Mucosa of descending colon (tissue), 3 donors: ENCODE results near the gene SLC23A3. TPM values are rescaled to one million over a fixed set of nuclear protein-coding genes. Genes with fewer than 3 reads are reported as not detected.

Source experiments
- ATAC-seq: fragments of 200-7000 bp; cut with Tn5 transposase; one replicate; pipeline ENCODE4 v1.9.1; 2020; ENCODE audit warnings: mild to moderate bottlenecking, moderate library complexity
- DNase-seq, 3 donors: peaks; one replicate each; pipeline ENCODE4 v3.0.0-alpha.2; 2020
- H3K36me3 ChIP-seq: fragments of 200-600 bp; one replicate; pipeline ENCODE4 v1.8.0; 2021; ENCODE audit warnings: low read depth, mild to moderate bottlenecking
- H3K4me1 ChIP-seq: fragments of 200-600 bp; one replicate; pipeline ENCODE4 v1.8.0; 2021; ENCODE audit warnings: low read depth, mild to moderate bottlenecking
- H3K4me3 ChIP-seq: fragments of 200-600 bp; one replicate; pipeline ENCODE4 v1.8.0; 2021; ENCODE audit warnings: mild to moderate bottlenecking
- H3K9me3 ChIP-seq: fragments of 200-600 bp; one replicate; pipeline ENCODE4 v1.8.0; 2021; ENCODE audit warnings: mild to moderate bottlenecking
- intact Hi-C, 2 donors: fragments of 100-400 bp; cut with DNase I in 1 of 2; cut with micrococcal nuclease in 1 of 2; formaldehyde crosslinking; loops; one replicate each; pipeline versions ENCODE4 v1.11.0 to v1.11.1; 2022; cut with DNase I, micrococcal nuclease
- total RNA-seq, 3 donors: library from RNA; stranded (reverse); fragmentation: NEBNext Ultra II Directional in 2 of 3; extraction: Animal tissue kit (Norgen Biotek cat#: 25700) in 2 of 3; gene quantifications; one replicate each; pipeline versions ENCODE4 v1.2.1 to v1.2.4, GENCODE V29; 2021 to 2023
- TF ChIP-seq, protein P1 (sequence below): fragments of 200-600 bp; IDR thresholded peaks from one replicate; pipeline ENCODE4 v1.8.0; 2022; ENCODE audit warnings: antibody characterized with exemption, mild to moderate bottlenecking
- donor health status: DM: no; HTN: no; CAD: no; lungs with moderate emphysema.
- donor health status: DM: no; HTN: no; CAD: no.
- donor health status: DM: no; HTN: yes; CAD: no.

SLC23A3 gene
- total RNA-seq, 3 donors from 2014 or later = 5.8 to 13.6 (median 7.6) TPM

DNA sequence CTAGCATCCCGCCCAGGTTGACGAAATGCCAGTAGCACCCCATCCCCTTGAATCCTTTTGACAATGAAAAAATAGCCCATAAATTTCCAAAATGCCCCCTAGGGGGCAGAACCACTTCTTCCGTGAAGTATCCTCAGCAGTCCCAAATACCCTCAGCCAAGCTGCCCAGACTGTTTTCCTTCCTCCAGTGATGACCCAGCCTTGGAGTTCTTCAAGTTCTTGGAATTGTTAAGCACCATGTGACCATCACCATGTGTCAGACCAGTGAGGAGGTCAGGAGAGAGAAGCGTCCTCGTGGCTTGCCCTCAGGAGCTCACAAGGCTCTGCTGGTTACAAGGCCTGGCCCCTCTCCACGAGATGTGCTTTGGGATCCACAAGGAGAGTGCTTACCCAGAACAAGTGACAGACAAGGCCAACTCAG is 1.4 kb upstream of the SLC23A3 start:
- Histone ChIP-seq H3K4me1 (peaks cover 25% of the 10 kb centered on the region), H3K36me3 (no peaks in the 10 kb centered on the region), H3K4me3 (no peak overlapping the region), H3K9me3 (no peaks in the 10 kb centered on the region)
- TF ChIP-seq, protein P1, sequence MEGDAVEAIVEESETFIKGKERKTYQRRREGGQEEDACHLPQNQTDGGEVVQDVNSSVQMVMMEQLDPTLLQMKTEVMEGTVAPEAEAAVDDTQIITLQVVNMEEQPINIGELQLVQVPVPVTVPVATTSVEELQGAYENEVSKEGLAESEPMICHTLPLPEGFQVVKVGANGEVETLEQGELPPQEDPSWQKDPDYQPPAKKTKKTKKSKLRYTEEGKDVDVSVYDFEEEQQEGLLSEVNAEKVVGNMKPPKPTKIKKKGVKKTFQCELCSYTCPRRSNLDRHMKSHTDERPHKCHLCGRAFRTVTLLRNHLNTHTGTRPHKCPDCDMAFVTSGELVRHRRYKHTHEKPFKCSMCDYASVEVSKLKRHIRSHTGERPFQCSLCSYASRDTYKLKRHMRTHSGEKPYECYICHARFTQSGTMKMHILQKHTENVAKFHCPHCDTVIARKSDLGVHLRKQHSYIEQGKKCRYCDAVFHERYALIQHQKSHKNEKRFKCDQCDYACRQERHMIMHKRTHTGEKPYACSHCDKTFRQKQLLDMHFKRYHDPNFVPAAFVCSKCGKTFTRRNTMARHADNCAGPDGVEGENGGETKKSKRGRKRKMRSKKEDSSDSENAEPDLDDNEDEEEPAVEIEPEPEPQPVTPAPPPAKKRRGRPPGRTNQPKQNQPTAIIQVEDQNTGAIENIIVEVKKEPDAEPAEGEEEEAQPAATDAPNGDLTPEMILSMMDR = peak; percentile 40
- peak; percentile 51 for ATAC-seq
- intact Hi-C loops = no loop called here
- DNase-seq = peak in 1 of 3 donors; percentile 73

DNA sequence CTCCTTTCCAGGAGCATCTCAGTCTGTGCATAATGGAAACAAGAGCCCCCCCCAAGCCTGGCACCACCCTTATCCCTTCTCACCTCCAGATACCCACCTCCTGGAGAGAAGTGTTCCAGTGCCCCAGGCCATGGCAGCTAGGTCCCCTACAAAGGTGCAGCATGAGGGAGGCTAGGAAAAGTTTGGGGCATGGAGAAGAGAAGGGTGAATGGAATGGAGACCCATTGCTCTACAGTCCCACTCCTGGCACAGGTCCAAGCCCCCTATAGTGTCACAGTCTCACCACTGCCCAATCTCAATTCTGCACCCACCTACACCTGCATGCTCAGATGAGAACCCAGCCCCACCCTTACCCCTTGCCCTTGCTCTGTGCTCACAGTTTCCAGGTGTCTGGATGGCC is 897 bp downstream of the SLC23A3 start:
- intact Hi-C loops = loop anchor here in 1 of 2 donors (10.0 kb wide), 2 partner anchors 46 to 136 kb away; partner anchors contain the start of genes ABCB6 and PTPRN
- no peak for ATAC-seq
- Histone ChIP-seq H3K9me3 (no peaks in the 10 kb centered on the region), H3K4me1 (peaks cover 10% of the 10 kb centered on the region), H3K4me3 (no peak overlapping the region), H3K36me3 (no peaks in the 10 kb centered on the region)
- no peak for DNase-seq
- TF ChIP-seq, protein P1 = no peak

DNA sequence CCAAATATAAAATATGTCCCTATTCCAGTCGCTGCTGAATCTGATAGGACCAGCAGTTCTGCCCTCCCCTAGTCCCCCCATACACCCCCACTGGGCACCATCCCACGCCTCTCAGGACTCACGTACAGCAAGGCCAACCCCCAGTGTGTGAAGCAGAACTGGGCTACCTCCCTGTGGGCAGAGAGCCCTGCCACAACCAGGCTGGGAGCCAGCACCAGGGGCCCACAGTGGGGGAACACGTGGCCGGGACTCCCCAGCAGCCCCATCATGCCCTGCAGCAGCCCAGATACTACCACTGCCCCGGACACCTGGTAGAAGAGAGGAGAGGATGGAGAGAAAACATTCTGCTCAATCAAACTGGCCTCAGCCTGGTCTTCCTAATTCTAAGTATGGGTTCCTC is 1.3 kb downstream of the SLC23A3 start:
- intact Hi-C loops = loop anchor here in 1 of 2 donors (10.0 kb wide), 2 partner anchors 46 to 136 kb away; partner anchors contain the start of genes ABCB6 and PTPRN
- H3K4me3 ChIP-seq = no peak overlapping the region
- ATAC-seq = no peak

DNA sequence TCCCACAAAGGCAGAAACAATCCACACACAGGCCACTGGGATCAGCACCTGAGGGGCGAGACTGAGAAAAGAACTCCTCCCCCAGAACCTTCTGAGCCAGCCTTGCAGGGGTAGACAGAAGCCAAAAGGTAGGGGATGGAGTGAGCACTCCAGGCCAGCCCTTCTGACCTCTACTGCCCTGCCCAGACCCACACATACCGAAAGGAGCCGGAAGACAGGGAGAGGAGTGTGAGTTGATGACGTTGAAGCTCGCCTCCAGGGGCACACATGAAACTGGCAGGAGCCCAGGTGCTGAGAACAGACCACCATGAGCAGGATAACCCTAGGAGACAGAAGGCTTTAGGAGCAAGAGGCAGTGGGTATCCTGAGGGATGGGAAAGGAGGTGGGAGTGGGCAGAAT is 1.8 kb downstream of the SLC23A3 start:
- Histone ChIP-seq H3K4me1 (peaks cover 10% of the 10 kb centered on the region), H3K4me3 (no peak overlapping the region), H3K36me3 (no peaks in the 10 kb centered on the region), H3K9me3 (no peaks in the 10 kb centered on the region)
- TF ChIP-seq, protein P1 = no peak
- no peak for DNase-seq
- intact Hi-C loops = loop anchor here in 1 of 2 donors (10.0 kb wide), 2 partner anchors 47 to 137 kb away; partner anchors contain the start of genes ABCB6 and PTPRN
- no peak for ATAC-seq

More for the DNA sequence above, 1.3 kb downstream of the SLC23A3 start:
- H3K4me1 ChIP-seq = peaks cover 10% of the 10 kb centered on the region
- H3K36me3 ChIP-seq = no peaks in the 10 kb centered on the region
- no peak for DNase-seq
- TF ChIP-seq, protein P1 = no peak
- H3K9me3 ChIP-seq = no peaks in the 10 kb centered on the region

DNA sequence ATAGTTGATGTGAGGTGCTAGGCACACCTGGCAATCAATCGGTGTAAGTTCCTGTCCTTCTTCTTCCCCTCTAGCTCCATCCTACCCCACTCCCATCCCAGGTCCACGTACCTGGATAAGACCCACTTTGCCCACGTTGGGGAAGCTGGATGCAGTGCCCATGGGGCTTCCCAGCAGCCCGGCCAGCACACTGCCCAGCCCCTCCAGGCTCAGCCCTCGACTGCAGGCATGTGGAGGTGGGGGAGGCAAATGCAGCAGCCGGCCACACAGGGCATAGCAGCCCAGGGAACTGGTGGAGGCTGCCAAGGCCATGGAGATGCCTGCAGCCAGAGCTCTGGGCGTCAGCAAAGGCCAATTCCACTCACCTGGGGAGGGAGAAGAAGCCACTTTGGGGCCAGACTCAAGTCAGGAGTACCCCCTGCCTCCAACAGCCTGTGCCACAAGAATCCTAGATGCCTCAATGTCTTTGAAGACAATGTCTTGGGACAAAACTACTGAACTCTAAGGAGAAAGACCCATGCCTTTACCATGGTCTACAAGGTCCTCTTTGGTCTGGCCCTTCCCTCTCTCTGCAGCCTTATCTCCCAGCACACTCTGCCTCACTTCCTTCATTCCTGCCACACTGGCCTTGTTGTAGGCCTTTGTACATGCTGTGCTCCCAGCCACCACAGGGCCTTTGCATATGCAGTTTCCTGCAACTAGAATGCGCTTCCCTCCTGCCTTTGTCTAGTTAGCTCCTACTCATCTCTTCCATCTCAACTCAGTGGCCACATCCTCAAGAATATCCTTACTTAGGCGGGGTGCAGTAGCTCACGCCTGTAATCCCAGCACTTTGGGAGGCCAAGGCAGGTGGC is 4.5 kb downstream of the SLC23A3 start:
- Histone ChIP-seq H3K4me3 (no peak overlapping the region), H3K4me1 (peaks cover 2% of the 10 kb centered on the region), H3K9me3 (no peaks in the 10 kb centered on the region), H3K36me3 (no peaks in the 10 kb centered on the region)
- TF ChIP-seq, protein P1 = no peak
- ATAC-seq (no peak), DNase-seq (no peak)
- intact Hi-C loops = loop anchor here in 1 of 2 donors (10.0 kb wide), 2 partner anchors 50 to 140 kb away; partner anchors contain the start of genes ABCB6 and PTPRN
